ENCODE results near the gene CLDN12. TPM values are rescaled to one million over a fixed set of nuclear protein-coding genes. Genes with fewer than 3 reads are reported as not detected.
A peak's percentile ranks its signal among the peaks of the same experiment; 100 is the strongest.

CLDN12 gene
- total and polyA plus RNA-seq, 8 donors, result 10.5 to 33.3 (median 16.8) TPM

DNA sequence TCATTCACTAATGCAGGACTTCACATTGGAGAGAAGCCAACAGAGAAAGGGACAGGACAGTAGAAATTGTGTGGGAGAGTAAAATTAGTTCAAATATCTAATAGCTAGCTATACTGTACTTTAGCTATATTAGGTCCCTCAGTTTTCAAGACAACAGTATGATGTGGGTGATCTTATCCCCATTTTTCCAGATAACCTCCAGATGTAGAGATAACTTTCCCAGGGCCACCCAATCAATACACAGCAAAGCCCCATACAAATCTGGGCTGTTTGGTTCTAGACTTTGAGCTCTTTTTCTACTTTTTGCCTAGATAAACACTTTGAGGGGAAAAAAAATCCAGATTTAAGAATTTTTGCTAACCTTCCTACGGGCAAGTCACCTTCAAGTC, 482 bp upstream of the CLDN12 start:
- Histone ChIP-seq H3K27me3 (no peaks in the 10 kb centered on the region), H3K9me3 (no peaks in the 10 kb centered on the region), H3K27ac (peak overlapping the region in 2 of 4 donors; percentile 88 to 90), H3K36me3 (no peaks in the 10 kb centered on the region), H3K4me3 (peak overlapping the region; percentile 42 to 59 (median 50)), H3K4me1 (peaks cover 0 to 11% (median 5%) of the 10 kb centered on the region in 3 donors)
- 5 to 8% methylated on average over 1 of the region's 1 CpG for WGBS, 2 donors
- intact Hi-C loops (cut with DNase I), result no loop called here
- DNase-seq, result no peak
- TF ChIP-seq, protein P1, sequence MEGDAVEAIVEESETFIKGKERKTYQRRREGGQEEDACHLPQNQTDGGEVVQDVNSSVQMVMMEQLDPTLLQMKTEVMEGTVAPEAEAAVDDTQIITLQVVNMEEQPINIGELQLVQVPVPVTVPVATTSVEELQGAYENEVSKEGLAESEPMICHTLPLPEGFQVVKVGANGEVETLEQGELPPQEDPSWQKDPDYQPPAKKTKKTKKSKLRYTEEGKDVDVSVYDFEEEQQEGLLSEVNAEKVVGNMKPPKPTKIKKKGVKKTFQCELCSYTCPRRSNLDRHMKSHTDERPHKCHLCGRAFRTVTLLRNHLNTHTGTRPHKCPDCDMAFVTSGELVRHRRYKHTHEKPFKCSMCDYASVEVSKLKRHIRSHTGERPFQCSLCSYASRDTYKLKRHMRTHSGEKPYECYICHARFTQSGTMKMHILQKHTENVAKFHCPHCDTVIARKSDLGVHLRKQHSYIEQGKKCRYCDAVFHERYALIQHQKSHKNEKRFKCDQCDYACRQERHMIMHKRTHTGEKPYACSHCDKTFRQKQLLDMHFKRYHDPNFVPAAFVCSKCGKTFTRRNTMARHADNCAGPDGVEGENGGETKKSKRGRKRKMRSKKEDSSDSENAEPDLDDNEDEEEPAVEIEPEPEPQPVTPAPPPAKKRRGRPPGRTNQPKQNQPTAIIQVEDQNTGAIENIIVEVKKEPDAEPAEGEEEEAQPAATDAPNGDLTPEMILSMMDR (IDR thresholded peaks at IDR 0.05), result no peak
- FAIRE-seq, result no peak
- ATAC-seq, result peak in 2 of 4 donors; percentile 11 to 16

DNA sequence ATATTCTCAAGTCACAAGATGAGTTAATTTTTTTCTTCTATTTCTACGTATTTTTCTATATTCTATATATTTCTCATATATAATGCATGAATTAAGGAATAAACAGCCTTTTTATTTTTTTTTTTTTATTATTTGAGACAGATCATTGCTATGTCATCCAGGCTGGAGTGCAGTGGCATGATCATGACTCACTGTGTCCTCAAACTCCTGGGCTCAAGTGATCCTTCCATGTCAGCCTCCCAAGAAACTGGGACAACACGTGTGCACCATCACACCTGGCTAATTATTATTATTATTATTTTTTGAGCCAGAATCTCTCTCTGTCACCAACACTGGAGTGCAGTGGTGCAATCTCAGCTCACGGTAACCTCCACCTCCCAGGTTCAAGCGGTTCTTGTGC, 1.5 kb downstream of the CLDN12 start:
- ATAC-seq, result no peak
- Histone ChIP-seq H3K4me1 (peaks cover 5 to 20% (median 6%) of the 10 kb centered on the region in 3 donors), H3K4me3 (no peak overlapping the region), H3K27me3 (no peaks in the 10 kb centered on the region), H3K27ac (no peak overlapping the region), H3K36me3 (no peaks in the 10 kb centered on the region), H3K9me3 (no peaks in the 10 kb centered on the region)
- intact Hi-C loops (cut with DNase I), result no loop called here
- TF ChIP-seq, protein P1 (IDR thresholded peaks at IDR 0.05), result no peak
- FAIRE-seq, result no peak
- WGBS, 2 donors, result 81 to 85% methylated on average over 4 of the region's 4 CpGs
- DNase-seq, result no peak

DNA sequence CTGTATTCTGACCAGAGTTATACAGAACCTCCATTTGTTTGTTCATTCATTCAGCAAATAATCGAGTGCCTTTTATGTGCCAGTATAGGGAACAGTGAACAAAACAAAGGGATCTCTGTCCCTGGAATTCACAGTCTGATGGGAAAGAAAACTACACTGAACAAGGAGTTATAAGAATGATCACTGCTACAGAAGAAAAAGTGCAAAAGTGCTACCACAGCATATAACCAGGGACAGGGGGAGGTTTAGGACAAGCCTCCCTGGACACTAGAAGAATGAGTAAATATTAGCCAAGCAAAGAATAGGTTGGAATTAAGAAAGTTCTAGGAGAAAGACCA, 4.2 kb downstream of the CLDN12 start:
- DNase-seq, result no peak
- no peaks in the 10 kb centered on the region for H3K9me3 ChIP-seq
- peaks cover 10 to 35% (median 21%) of the 10 kb centered on the region in 3 donors for H3K4me1 ChIP-seq
- no peak for ATAC-seq
- intact Hi-C loops (cut with DNase I), result no loop called here
- no peaks in the 10 kb centered on the region for H3K27me3 ChIP-seq
- TF ChIP-seq, protein P1 (IDR thresholded peaks at IDR 0.05), result no peak
- 37 to 48% methylated on average over 1 of the region's 1 CpG for WGBS, 2 donors
- no peak overlapping the region for H3K4me3 ChIP-seq
- H3K36me3 ChIP-seq, result no peaks in the 10 kb centered on the region
- FAIRE-seq, result no peak
- no peak overlapping the region for H3K27ac ChIP-seq

DNA sequence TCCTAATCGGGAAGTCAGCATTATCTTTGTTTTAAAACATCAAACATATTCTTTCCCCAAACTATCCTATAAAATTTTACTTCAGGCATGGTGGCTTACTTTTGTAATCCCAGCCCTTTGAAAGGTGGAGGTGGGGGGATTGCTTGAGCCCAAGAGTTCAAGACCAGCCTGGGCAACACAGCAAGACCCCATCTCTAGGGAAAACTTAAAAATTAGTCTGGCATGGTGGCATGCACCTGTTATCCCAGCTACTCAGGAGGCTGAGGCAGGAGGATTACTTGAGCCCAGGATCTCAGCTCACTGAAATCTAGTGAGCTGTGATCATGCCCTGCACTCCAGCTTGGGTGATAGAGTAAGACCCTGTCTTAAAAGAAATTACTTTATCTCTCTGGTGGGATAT, 4.9 kb downstream of the CLDN12 start:
- DNase-seq (no peak), FAIRE-seq (no peak), ATAC-seq (no peak)
- H3K36me3 ChIP-seq, result peaks cover 0 to 5% (median 0%) of the 10 kb centered on the region in 3 donors
- H3K4me1 ChIP-seq, result peaks cover 10 to 33% (median 21%) of the 10 kb centered on the region in 3 donors
- intact Hi-C loops (cut with DNase I), result no loop called here
- TF ChIP-seq, protein P1 (IDR thresholded peaks at IDR 0.05), result no peak
- H3K4me3 ChIP-seq, result no peak overlapping the region
- no peaks in the 10 kb centered on the region for H3K9me3 ChIP-seq
- H3K27me3 ChIP-seq, result no peaks in the 10 kb centered on the region
- H3K27ac ChIP-seq, result peak overlapping the region in 1 of 4 donors; percentile 66
- 83 to 95% methylated on average over 1 of the region's 1 CpG for WGBS, 2 donors

DNA sequence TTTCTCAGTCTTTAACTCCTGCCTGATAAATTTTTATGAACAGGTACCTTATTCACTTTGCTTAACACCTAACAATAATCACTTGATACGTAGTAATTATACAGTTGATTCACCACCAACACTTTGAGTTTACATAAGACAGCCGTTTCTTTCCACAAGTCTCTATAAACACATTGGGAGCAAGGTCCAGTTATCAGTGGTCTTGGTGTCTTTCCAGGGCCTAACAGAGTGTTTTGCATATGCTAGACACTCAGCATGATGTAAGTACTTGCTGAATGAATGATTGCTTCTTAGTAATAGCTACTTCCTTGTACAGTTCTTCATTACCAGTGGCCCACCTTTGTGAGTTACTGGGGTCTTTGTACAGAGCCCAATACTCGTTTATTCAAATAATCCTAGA, 6.4 kb downstream of the CLDN12 start:
- no peak for FAIRE-seq

More for the DNA sequence above, 6.4 kb downstream of the CLDN12 start:
- H3K9me3 ChIP-seq, result no peaks in the 10 kb centered on the region
- TF ChIP-seq, protein P1 (IDR thresholded peaks at IDR 0.05), result no peak
- no peaks in the 10 kb centered on the region for H3K27me3 ChIP-seq
- WGBS, 2 donors, result 27 to 33% methylated on average over 3 of the region's 3 CpGs
- ATAC-seq, result peak; percentile 85 to 91 (median 88)
- H3K36me3 ChIP-seq, result peaks cover 0 to 8% (median 0%) of the 10 kb centered on the region in 3 donors
- peak in 2 of 6 donors; percentile 46 to 53 for DNase-seq
- H3K4me3 ChIP-seq, result no peak overlapping the region
- intact Hi-C loops (cut with DNase I), result no loop called here
- H3K4me1 ChIP-seq, result peaks cover 10 to 27% (median 16%) of the 10 kb centered on the region in 3 donors
- peak overlapping the region in 3 of 4 donors; percentile 6 to 77 (median 66) for H3K27ac ChIP-seq
